ENCODE results near the gene MORN2.
A peak's percentile ranks its signal among the peaks of the same experiment; 100 is the strongest.

The MORN2 gene

DNA sequence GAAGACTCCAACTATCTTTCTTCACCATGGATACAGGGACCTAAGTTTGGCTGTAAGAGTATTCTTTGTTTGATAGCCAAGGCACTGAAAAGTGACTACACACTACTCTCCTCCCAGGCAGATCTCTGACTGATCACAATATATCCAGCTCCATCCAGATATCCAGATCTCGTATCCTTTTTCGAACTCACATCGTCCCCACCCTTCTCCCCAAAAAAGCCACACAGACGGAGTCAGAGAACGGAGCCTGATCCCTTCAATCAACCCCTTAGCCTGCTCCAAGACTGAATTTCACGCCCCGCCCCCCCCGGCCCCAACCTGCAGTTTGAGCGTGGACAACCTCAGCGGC, 575 bp upstream of the MORN2 start:
- no peak for TF ChIP-seq GATA3 (IDR thresholded peaks at IDR 0.05; ENCODE audit: low read depth, low read length)
- TF ChIP-seq GATA2 (IDR thresholded peaks at IDR 0.05; ENCODE audit: low read depth, low read length) = peak; percentile 24; the same call in 1 of the 2 replicates

DNA sequence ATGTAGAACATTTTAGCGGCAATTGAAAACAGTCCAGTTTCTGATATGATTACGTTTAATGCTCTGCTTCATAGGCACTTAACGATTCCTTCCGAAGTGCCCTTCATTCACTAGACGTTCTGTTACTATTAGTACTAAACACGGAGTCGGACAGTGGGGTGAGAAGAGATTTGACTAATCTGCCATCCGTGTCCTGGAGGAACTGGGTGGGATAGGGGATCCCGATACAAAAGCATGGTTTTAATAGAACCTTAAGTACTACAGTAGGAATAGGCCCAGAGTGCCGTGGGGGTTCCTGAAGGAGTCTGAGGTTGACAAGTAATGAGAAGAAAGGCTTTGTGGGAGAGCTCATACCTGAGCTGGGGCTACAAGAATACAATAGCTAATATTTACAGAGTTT, 631 bp downstream of the MORN2 start:
- TF ChIP-seq GATA2 (IDR thresholded peaks at IDR 0.05; ENCODE audit: low read depth, low read length) (no peak), GATA3 (IDR thresholded peaks at IDR 0.05; ENCODE audit: low read depth, low read length) (no peak)

GRCh38 chr2:38886063-38886462, 10.3 kb downstream of the MORN2 start:
- TF ChIP-seq GATA2 (IDR thresholded peaks at IDR 0.05; ENCODE audit: low read depth, low read length) = no peak
- TF ChIP-seq GATA3 (IDR thresholded peaks at IDR 0.05; ENCODE audit: low read depth, low read length) = no peak

- TF ChIP-seq GATA2 (IDR thresholded peaks at IDR 0.05; ENCODE audit: low read depth, low read length) (no peak), GATA3 (IDR thresholded peaks at IDR 0.05; ENCODE audit: low read depth, low read length) (no peak)
These were observed 11.6 kb downstream of the MORN2 start for GRCh38 chr2:38887347-38887746.

DNA sequence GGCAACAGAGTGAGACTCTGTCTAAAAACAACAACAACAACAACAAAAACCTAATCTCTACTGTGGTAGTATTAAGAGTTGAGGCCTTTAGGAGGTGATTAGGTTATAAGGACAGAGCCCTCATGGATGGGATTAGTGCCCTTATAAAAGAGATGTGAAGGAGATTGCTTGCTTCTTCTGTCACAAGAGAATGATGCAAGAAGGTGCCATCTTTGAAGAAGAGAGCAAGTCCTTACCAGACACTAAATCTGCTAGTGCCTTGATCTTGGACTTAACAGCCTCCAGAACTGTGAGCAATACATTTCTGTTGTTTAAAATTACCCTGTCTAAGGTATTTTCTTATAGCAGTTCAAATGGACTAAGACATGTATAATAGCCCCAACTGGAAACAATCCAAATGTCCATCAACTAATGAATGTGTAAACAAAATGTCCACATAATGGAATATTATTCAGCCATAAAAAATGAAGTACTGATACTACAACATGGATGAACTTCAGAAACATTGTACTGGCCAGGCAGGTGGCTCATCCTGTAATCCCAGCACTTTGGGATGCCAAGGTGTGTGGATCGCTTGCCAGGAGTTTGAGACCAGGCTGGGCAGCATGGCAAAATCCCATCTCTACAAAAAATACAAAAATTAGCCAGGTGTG, 12.3 kb downstream of the MORN2 start:
- TF ChIP-seq GATA3 (IDR thresholded peaks at IDR 0.05; ENCODE audit: low read depth, low read length) (no peak), GATA2 (IDR thresholded peaks at IDR 0.05; ENCODE audit: low read depth, low read length) (no peak)

DNA sequence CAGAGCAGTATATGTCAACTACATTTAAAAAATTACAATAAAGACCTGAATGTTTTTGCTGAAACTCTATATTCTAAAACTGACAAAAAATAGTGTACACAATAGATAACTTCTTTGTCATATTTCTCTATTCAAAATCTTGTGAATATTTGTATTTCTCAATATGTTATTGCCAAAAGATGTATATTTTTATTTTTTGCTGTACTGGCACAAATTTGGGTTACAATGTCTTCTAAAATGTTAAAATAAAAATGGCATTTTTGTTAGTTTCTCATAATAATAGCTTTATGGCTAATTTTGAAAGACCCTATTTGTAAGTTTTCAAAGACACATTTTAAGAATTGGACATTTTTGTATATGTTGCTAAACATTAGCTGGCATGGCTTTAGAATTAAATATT, 13.3 kb downstream of the MORN2 start:
- TF ChIP-seq GATA2 (IDR thresholded peaks at IDR 0.05; ENCODE audit: low read depth, low read length) (no peak), GATA3 (IDR thresholded peaks at IDR 0.05; ENCODE audit: low read depth, low read length) (no peak)

GRCh38 chr2:38889575-38889974, 13.8 kb downstream of the MORN2 start, which contains the start of gene ARHGEF33:
TSS of gene ARHGEF33 (plus strand) at chr2:38889875. CDS start at chr2:38919448, 29,573 bp downstream.
- TF ChIP-seq GATA2 (IDR thresholded peaks at IDR 0.05; ENCODE audit: low read depth, low read length) (no peak), GATA3 (IDR thresholded peaks at IDR 0.05; ENCODE audit: low read depth, low read length) (no peak)

DNA sequence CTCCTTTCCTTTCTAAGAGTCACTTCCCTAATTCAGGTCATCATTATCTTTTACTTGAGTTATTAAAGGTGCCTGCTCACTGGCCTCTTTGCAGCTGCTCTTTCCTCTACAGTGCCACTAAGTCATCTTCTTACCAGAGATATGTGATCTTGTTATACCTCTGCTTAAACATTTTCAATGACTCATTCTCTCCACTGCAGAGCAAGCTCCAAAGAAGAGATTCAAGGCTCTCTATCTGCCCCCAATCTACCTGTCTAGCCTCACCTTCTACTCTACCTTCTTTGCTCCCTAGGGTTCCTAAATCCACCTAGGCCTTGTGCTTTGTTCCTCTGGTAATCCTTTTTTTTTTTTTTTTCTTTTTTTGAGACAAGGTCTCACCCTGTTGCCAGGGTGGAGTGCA, 17.0 kb downstream of the MORN2 start:
- TF ChIP-seq GATA2 (IDR thresholded peaks at IDR 0.05; ENCODE audit: low read depth, low read length) = no peak
- TF ChIP-seq GATA3 (IDR thresholded peaks at IDR 0.05; ENCODE audit: low read depth, low read length) = no peak

GRCh38 chr2:38898256-38898655, 22.5 kb downstream of the MORN2 start:
- no peak for TF ChIP-seq GATA2 (IDR thresholded peaks at IDR 0.05; ENCODE audit: low read depth, low read length)
- no peak for TF ChIP-seq GATA3 (IDR thresholded peaks at IDR 0.05; ENCODE audit: low read depth, low read length)

GRCh38 chr2:38900726-38901125, 24.9 kb downstream of the MORN2 start:
- TF ChIP-seq GATA3 (IDR thresholded peaks at IDR 0.05; ENCODE audit: low read depth, low read length) = no peak
- TF ChIP-seq GATA2 (IDR thresholded peaks at IDR 0.05; ENCODE audit: low read depth, low read length) = no peak

DNA sequence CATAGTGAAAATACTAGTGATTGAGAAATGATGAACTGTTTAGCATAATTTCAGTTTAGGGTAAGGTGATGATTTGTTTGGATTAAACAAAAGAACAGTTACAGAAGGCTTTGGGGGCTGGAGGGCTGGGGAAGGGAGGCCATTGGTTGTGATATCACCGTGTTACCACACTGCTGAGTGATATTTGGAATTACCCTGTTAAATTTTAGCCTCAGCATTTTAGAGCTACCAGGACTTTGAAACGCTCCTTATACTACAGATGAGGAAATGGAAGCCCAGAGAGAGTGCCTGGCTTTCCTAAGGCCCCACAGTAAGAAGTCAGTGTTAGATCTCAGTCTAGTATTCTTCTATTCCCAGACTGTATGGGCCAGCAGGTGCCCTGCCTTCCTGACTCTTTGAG, 29.5 kb downstream of the MORN2 start:
- TF ChIP-seq GATA3 (IDR thresholded peaks at IDR 0.05; ENCODE audit: low read depth, low read length) = no peak
- TF ChIP-seq GATA2 (IDR thresholded peaks at IDR 0.05; ENCODE audit: low read depth, low read length) = no peak

DNA sequence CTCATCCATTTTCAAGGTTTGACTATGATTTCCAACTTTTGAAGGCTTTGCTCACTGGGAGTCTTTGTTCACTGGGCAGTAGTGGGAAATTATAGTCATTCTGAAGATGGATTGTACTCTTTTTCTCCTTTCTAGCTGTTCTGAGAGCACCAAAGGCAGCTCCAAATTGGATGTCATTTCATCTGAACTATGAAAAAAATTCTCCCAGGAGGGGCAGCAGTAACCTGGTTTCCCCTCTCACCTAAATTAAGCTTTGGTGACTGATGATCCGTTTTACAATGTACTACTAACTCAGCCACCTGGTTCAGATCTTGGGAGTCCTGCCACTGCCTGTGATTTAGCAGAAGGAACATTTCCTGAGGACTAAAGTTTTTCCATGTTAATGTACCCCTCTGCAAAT, 31.5 kb downstream of the MORN2 start:
- TF ChIP-seq GATA3 (IDR thresholded peaks at IDR 0.05; ENCODE audit: low read depth, low read length) (no peak), GATA2 (IDR thresholded peaks at IDR 0.05; ENCODE audit: low read depth, low read length) (no peak)

GRCh38 chr2:38907743-38908562, 32.2 kb downstream of the MORN2 start:
- TF ChIP-seq GATA2 (IDR thresholded peaks at IDR 0.05; ENCODE audit: low read depth, low read length) (no peak), GATA3 (IDR thresholded peaks at IDR 0.05; ENCODE audit: low read depth, low read length) (no peak)

GRCh38 chr2:38909872-38910271, 34.1 kb downstream of the MORN2 start:
- TF ChIP-seq GATA3 (IDR thresholded peaks at IDR 0.05; ENCODE audit: low read depth, low read length) (no peak), GATA2 (IDR thresholded peaks at IDR 0.05; ENCODE audit: low read depth, low read length) (no peak)

DNA sequence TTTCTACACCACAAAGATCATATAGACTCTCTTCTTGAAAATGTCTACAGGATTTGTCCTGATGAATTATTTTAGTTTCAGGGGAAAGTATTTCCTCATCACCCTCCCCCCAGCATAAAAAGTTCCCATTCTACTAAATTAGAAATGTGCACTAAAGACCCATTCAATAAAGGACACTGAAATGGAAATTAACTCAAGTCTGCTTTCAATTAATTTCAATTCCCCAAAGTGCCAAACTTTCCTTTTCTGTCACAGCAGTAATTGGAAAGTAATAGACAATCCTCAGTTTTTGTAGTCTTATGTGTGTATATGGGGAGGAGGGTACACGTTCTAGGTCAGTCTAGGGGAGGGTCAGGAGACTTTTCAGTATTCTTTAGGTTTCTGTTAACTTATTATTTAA, 35.4 kb downstream of the MORN2 start:
- TF ChIP-seq GATA2 (IDR thresholded peaks at IDR 0.05; ENCODE audit: low read depth, low read length) = no peak
- no peak for TF ChIP-seq GATA3 (IDR thresholded peaks at IDR 0.05; ENCODE audit: low read depth, low read length)
